Glomerular visceral epithelial cell (primary cell): ENCODE data around the gene KIAA0232.
A peak's percentile ranks its signal among the peaks of the same experiment; 100 is the strongest.

Experiments
- DNase-seq: peaks from one replicate; pipeline ENCODE4 v3.0.0-alpha.2; 2016; ENCODE audit errors: extremely low spot score

KIAA0232 gene

GRCh38 chr4:6782147-6782845 lies at the start of gene KIAA0232:
Gene KIAA0232, plus strand, starts transcription at chr4:6782727. Its CDS starts 41,727 bp downstream, at chr4:6824454.
- DNase-seq, result peak; percentile 91

- DNase-seq, result no peak
These were observed 49.0 kb upstream of the KIAA0232 start for GRCh38 chr4:6733358-6734164.

GRCh38 chr4:6734165-6734786 lies 48.3 kb upstream of the KIAA0232 start:
- no peak for DNase-seq

- no peak for DNase-seq
These were observed 42.6 kb upstream of the KIAA0232 start for GRCh38 chr4:6739920-6740319.

- DNase-seq, result no peak
These were observed 42.2 kb upstream of the KIAA0232 start for GRCh38 chr4:6740347-6740746.

GRCh38 chr4:6742507-6742906 lies 40.0 kb upstream of the KIAA0232 start:
- DNase-seq, result no peak

GRCh38 chr4:6742989-6743388 lies 39.5 kb upstream of the KIAA0232 start:
- DNase-seq, result no peak

GRCh38 chr4:6746721-6747293 lies 35.7 kb upstream of the KIAA0232 start:
- DNase-seq, result no peak

- DNase-seq, result no peak
These were observed 35.1 kb upstream of the KIAA0232 start for GRCh38 chr4:6747294-6748051.

GRCh38 chr4:6748286-6748685 lies 34.2 kb upstream of the KIAA0232 start:
- no peak for DNase-seq

- peak; percentile 70 for DNase-seq
These were observed 33.0 kb upstream of the KIAA0232 start for GRCh38 chr4:6749340-6750171.

GRCh38 chr4:6750286-6751221 lies 32.0 kb upstream of the KIAA0232 start:
- DNase-seq, result no peak

GRCh38 chr4:6751611-6752485 lies 30.7 kb upstream of the KIAA0232 start:
- no peak for DNase-seq

GRCh38 chr4:6752486-6752829 lies 30.1 kb upstream of the KIAA0232 start:
- no peak for DNase-seq

GRCh38 chr4:6753103-6753560 lies 29.4 kb upstream of the KIAA0232 start:
- no peak for DNase-seq

- no peak for DNase-seq
These were observed 28.6 kb upstream of the KIAA0232 start for GRCh38 chr4:6753891-6754290.

- DNase-seq, result no peak
These were observed 27.9 kb upstream of the KIAA0232 start for GRCh38 chr4:6754481-6755087.

GRCh38 chr4:6755088-6755753 lies 27.3 kb upstream of the KIAA0232 start:
- no peak for DNase-seq
